SKM-1 (cell line): Measurements from ENCODE around the gene POU6F1.
"Not testable (repeated sequence)": the region's sequence is repeated elsewhere in the genome, so short reads cannot be mapped to it uniquely, and the experiment has no call there.

Experiments
- DNase-seq: peaks from one replicate; lab custom pipeline; 2025; ENCODE audit not compliant: unreplicated experiment; lab: John Stamatoyannopoulos, UW

POU6F1 gene

DNA sequence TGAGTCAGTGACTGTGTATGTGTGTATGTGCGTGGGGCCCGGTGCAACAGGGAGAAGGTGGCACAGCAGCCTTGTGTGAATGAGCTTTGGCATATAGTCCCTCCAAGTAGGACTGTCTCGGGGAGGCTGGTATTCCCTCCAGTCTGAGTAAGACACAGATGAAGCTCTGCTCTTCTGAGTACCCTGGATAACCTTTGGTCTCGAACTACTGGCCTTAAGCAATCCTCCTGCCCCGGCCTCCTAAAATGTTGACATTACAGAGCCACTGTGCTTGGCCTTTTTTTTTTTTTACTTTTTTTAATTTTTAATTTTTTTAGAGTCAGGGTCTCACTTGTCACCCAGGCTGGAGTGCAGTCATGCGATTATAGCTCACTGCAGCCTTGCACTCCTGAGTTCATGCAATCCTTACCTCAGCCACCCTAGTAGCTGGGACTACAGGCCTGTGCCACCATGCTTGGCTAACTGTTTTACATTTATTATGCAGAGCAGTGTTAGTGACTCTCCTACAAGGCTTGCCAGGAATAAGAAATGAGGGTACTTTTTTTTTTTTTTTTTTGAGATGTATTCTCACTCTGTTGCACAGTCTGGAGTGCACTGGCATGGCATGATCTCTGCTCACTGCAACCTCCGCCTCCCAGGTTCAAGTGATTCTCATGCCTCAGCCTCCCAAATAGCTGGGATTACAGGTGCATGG lies 11.4 kb upstream of the POU6F1 start:
- no peak for DNase-seq

DNA sequence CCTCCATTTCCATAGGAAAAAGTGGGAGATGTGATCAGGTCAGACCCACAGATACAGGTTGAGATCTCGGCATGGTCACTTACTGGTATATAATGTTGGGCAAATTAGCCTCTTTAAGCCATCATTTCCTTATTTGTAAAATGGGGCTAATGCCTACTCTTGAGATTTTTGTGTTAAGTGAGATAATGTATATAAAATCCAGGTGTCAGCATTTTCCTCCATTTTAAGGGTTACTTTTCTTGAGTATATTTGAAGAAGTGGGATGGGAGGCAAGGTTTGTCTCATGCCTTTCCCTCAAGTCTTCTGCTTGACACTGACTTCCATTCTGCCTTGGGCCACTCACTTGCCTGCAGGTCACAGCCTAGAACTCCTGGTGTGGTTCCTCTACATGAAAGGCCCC lies 10.1 kb upstream of the POU6F1 start:
- no peak for DNase-seq

GRCh38 chr12:51227112-51227511 lies 9.2 kb upstream of the POU6F1 start:
- not testable (repeated sequence) for DNase-seq

- no peak for DNase-seq
Measured at GRCh38 chr12:51225771-51226170, 7.9 kb upstream of the POU6F1 start.

DNA sequence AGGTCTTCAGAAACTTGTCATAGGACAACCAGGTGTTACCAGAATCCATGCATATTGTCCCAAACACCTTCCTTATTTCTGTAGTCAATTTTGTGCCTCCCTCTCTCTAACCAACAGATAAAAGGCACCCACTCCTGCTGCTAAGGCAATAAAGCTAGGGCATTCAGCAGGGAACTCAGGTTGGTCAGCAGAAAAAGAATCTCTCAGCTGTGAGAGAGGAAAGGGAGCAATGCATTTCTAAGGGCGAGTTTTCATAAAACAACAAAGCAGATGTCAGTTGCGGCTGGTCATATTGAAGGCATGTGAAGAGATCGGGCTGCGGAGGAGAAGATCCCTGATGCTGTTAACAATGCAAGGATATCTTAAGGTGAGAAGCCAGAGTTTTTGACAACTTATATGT lies 7.4 kb upstream of the POU6F1 start:
- DNase-seq, result no peak

- no peak for DNase-seq
Measured at GRCh38 chr12:51224625-51225024, 6.8 kb upstream of the POU6F1 start.

DNA sequence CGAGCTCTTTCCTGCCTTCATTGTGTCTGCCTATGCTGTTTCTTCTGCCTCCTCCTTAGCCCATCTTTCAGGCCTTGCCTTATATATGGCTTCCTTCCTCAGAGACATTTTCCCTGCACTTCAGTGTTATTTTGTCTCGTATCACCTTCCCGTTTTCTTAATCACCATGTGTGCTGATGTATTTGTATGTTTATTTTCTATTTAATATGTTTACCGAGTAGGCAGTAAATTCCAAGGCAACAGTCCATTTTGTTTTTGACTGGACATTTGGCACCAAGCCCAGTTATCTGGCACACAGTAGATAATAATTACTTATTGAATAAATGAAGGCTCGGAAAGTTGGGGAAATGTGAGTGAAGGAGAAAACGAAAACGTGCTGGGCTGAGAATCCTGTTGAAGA lies 4.6 kb upstream of the POU6F1 start:
- DNase-seq, result no peak

- DNase-seq, result not testable (repeated sequence)
Measured at GRCh38 chr12:51219857-51220256, 2.0 kb upstream of the POU6F1 start.

GRCh38 chr12:51219322-51219721 lies 1.5 kb upstream of the POU6F1 start:
- no peak for DNase-seq

GRCh38 chr12:51218607-51219161 lies 822 bp upstream of the POU6F1 start:
- no peak for DNase-seq

GRCh38 chr12:51217133-51217967 lies 512 bp downstream of the POU6F1 start:
- DNase-seq, result no peak

GRCh38 chr12:51216642-51217041 lies 1.2 kb downstream of the POU6F1 start:
- DNase-seq, result no peak

GRCh38 chr12:51214895-51215294 lies 3.0 kb downstream of the POU6F1 start:
- no peak for DNase-seq

- DNase-seq, result no peak
Measured at GRCh38 chr12:51210690-51211395, 7.0 kb downstream of the POU6F1 start.

GRCh38 chr12:51209259-51209658 lies 8.6 kb downstream of the POU6F1 start:
- DNase-seq, result no peak

GRCh38 chr12:51208016-51208660 lies 9.7 kb downstream of the POU6F1 start:
- DNase-seq, result no peak

DNA sequence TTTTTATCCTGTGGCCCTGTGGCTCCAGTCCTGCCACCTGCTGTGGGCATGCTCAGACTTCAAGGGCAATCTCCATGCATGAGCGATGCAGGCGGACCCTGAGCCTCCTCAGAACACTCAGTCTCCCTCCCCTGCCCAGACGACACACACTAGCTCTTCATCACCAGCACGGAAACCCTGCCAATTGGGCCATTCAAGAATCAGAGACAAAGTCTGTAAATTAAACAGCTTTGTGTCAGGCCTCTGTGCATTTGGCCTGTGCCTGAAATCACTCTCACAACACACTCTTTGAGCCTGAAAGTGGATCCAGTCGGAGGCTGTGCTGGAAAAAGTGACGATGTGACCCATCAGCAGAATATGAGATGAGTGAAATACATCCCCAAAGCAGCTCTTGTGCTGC lies 12.5 kb downstream of the POU6F1 start:
- no peak for DNase-seq

- no peak for DNase-seq
Measured at GRCh38 chr12:51202718-51203117, 15.1 kb downstream of the POU6F1 start.

DNA sequence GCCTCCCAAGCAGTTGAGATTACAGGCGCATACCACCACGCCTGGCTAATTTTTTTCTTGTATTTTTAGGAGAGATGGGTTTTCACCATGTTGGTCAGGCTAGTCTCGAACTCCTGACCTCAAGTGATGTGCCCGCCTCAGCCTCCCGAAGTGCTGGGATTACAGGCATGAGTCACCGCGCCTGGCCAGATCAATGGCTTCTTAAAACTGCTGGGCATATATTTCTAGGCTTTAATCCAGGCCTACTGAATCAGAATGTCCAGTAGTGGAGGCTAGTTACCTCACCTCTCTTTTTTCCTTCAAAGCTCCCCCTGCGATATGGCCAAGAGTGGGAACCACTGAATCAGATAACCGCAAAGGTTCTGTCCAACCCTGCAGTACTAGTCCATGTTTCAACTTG lies 17.1 kb downstream of the POU6F1 start:
- no peak for DNase-seq

- no peak for DNase-seq
Measured at GRCh38 chr12:51200156-51200555, 17.7 kb downstream of the POU6F1 start.

GRCh38 chr12:51199366-51199945 lies 18.4 kb downstream of the POU6F1 start:
- DNase-seq, result no peak
